GM19455 (cell line): Measurements from ENCODE around the gene TMEM127.
"Not testable (repeated sequence)": the region's sequence is repeated elsewhere in the genome, so short reads cannot be mapped to it uniquely, and the experiment has no call there.

Source experiments
- ATAC-seq: cut with Tn5 transposase; IDR thresholded peaks from one replicate; pipeline ENCODE4 v1.9.1; 2021; ENCODE audit not compliant: unreplicated experiment

TMEM127 gene

GRCh38 chr2:96264656-96265348, 995 bp downstream of the TMEM127 start:
- no peak for ATAC-seq

- ATAC-seq = no peak
Observed at GRCh38 chr2:96264086-96264485, 1.7 kb downstream of the TMEM127 start.

- ATAC-seq = no peak
Observed at GRCh38 chr2:96262306-96262705, 3.5 kb downstream of the TMEM127 start.

- ATAC-seq = no peak
Observed at GRCh38 chr2:96261328-96262003, 4.3 kb downstream of the TMEM127 start.

GRCh38 chr2:96260387-96261260, 5.2 kb downstream of the TMEM127 start:
- ATAC-seq = no peak

GRCh38 chr2:96259497-96259921, 6.3 kb downstream of the TMEM127 start:
- ATAC-seq = no peak

GRCh38 chr2:96258166-96259022, 7.4 kb downstream of the TMEM127 start:
- ATAC-seq = no peak

GRCh38 chr2:96257744-96258143, 8.1 kb downstream of the TMEM127 start:
- ATAC-seq = not testable (repeated sequence)

GRCh38 chr2:96256611-96257113, 9.1 kb downstream of the TMEM127 start:
- ATAC-seq = no peak

GRCh38 chr2:96254571-96254970, 11.2 kb downstream of the TMEM127 start:
- no peak for ATAC-seq

- ATAC-seq = no peak
Observed at GRCh38 chr2:96253006-96253405, 12.8 kb downstream of the TMEM127 start.

- ATAC-seq = no peak
Observed at GRCh38 chr2:96252526-96252925, 13.3 kb downstream of the TMEM127 start.

- no peak for ATAC-seq
Observed at GRCh38 chr2:96251721-96252292, 14.0 kb downstream of the TMEM127 start.

- ATAC-seq = no peak
Observed at GRCh38 chr2:96250188-96250587, 15.6 kb downstream of the TMEM127 start.

GRCh38 chr2:96249654-96250053, 16.1 kb downstream of the TMEM127 start:
- no peak for ATAC-seq

- ATAC-seq = no peak
Observed at GRCh38 chr2:96248624-96249023, 17.2 kb downstream of the TMEM127 start.

- ATAC-seq = no peak
Observed at GRCh38 chr2:96247896-96248295, 17.9 kb downstream of the TMEM127 start.

- no peak for ATAC-seq
Observed at GRCh38 chr2:96247009-96247408, 18.8 kb downstream of the TMEM127 start.

GRCh38 chr2:96245609-96246390, 20.0 kb downstream of the TMEM127 start:
- no peak for ATAC-seq
